HG03135 (cell line): ENCODE measurements around the gene HNRNPH1.
A peak's percentile ranks its signal among the peaks of the same experiment; 100 is the strongest.

Experiments
- ATAC-seq: cut with Tn5 transposase; IDR thresholded peaks from one replicate; pipeline ENCODE4 v1.9.1; 2021; ENCODE audit warnings: mild to moderate bottlenecking, moderate library complexity; ENCODE audit not compliant: unreplicated experiment

Gene HNRNPH1

GRCh38 chr5:179623906-179624741, 653 bp upstream of the HNRNPH1 start:
- peak; percentile 0 for ATAC-seq

GRCh38 chr5:179621551-179622214, 1.8 kb downstream of the HNRNPH1 start:
- ATAC-seq = no peak

- no peak for ATAC-seq
These were observed 2.6 kb downstream of the HNRNPH1 start for GRCh38 chr5:179620703-179621350.

- ATAC-seq = no peak
These were observed 3.2 kb downstream of the HNRNPH1 start for GRCh38 chr5:179620293-179620692.

GRCh38 chr5:179619776-179620175, 3.7 kb downstream of the HNRNPH1 start:
- ATAC-seq = no peak

- no peak for ATAC-seq
These were observed 4.4 kb downstream of the HNRNPH1 start for GRCh38 chr5:179618923-179619554.

- ATAC-seq = no peak
These were observed 5.5 kb downstream of the HNRNPH1 start for GRCh38 chr5:179617930-179618329.

GRCh38 chr5:179616002-179616594, 7.4 kb downstream of the HNRNPH1 start:
- no peak for ATAC-seq

GRCh38 chr5:179615203-179615602, 8.3 kb downstream of the HNRNPH1 start:
- ATAC-seq = no peak

GRCh38 chr5:179614745-179615144, 8.7 kb downstream of the HNRNPH1 start:
- ATAC-seq = no peak

GRCh38 chr5:179613460-179614071, 9.9 kb downstream of the HNRNPH1 start:
- ATAC-seq = no peak

GRCh38 chr5:179612577-179613459, 10.7 kb downstream of the HNRNPH1 start:
- no peak for ATAC-seq

- no peak for ATAC-seq
These were observed 12.6 kb downstream of the HNRNPH1 start for GRCh38 chr5:179610903-179611265.

GRCh38 chr5:179610109-179610902, 13.2 kb downstream of the HNRNPH1 start:
- no peak for ATAC-seq

GRCh38 chr5:179609834-179610108, 13.7 kb downstream of the HNRNPH1 start:
- ATAC-seq = no peak

GRCh38 chr5:179608131-179608581, 15.3 kb downstream of the HNRNPH1 start:
- ATAC-seq = no peak

- no peak for ATAC-seq
These were observed 16.1 kb downstream of the HNRNPH1 start for GRCh38 chr5:179607160-179607931.

- no peak for ATAC-seq
These were observed 16.6 kb downstream of the HNRNPH1 start for GRCh38 chr5:179606910-179607159.
